ENCODE data around the gene CACNA2D4.

The CACNA2D4 gene

GRCh38 chr12:1885599-1886245 lies 32.7 kb downstream of the CACNA2D4 start:
- no peak for DNase-seq

- DNase-seq: no peak
Observed at GRCh38 chr12:1885082-1885596, 33.3 kb downstream of the CACNA2D4 start.

DNA sequence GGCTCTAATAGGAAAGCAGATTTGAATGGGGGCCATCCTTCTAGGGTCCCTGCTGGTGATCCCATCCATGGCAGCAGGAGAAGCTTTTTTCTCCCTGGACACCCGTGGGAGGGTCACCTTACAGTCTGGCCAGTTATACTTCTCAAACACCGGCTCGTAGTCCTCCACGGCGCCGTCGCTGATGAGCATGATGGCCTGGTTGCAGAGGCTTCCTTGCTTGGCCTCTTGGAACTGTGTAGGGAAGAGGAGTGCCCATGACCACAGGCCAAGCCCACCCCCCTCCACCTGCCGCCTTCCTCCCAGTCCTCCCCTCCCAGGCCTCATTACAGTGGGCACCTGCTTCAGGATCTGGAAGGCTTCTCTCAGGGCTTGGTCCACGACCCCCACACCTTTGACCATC lies 33.8 kb downstream of the CACNA2D4 start:
- DNase-seq: no peak

GRCh38 chr12:1883513-1883912 lies 34.9 kb downstream of the CACNA2D4 start:
- no peak for DNase-seq

DNA sequence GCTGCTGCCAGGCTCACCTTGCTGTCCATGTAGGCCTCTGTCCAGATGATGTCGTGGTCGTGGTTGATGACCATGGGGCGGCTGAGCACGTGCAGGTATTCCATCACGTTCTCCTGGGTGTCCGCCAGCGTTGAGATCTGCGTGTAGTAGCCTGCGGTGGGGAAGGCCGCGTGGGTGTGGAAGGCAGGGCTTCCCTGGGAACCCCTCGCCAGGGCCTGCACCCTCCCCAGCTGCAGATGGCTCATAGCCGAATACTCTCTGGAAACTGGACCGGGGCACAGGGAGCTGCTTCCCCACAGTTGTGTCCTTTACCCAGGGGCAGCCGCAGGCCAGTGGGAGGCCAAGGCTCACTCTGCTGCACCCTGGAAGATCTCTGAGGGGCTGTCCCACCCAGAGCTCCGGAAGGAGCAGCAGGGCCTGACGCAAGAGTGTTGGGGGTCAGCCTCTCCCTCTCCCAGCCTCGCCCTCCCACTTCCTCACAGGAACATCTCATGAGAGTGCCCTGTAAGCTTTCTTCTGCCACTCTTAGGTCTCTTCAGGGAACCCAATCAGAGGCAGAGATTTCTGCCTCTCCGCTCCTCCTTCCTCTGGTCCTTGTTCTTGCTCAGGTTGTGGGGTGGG lies 35.5 kb downstream of the CACNA2D4 start:
- DNase-seq: no peak

GRCh38 chr12:1882405-1882804 lies 36.0 kb downstream of the CACNA2D4 start:
- no peak for DNase-seq

- no peak for DNase-seq
Observed at GRCh38 chr12:1881936-1882335, 36.5 kb downstream of the CACNA2D4 start.

- DNase-seq: no peak
Observed at GRCh38 chr12:1881301-1881700, 37.2 kb downstream of the CACNA2D4 start.

DNA sequence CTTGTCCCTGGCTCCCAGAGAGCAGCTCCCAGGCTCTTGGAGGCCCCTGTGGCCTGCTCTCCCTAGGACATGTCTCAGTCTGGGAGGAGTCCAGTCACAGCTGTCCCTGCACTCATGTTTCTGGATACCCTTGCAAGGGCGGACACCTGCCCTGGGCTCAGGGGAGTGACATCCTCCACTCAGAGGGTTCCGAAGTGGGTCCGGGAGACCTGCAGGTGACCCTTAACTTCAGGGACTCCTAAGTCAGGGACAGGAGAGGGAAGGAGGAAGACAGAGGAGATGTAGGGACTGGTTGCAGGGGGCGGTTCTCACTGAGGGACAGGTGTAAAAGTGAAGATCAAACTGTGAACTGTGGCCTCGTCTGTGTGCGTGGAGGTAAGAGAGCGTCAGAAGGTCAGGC lies 37.6 kb downstream of the CACNA2D4 start:
- no peak for DNase-seq

DNA sequence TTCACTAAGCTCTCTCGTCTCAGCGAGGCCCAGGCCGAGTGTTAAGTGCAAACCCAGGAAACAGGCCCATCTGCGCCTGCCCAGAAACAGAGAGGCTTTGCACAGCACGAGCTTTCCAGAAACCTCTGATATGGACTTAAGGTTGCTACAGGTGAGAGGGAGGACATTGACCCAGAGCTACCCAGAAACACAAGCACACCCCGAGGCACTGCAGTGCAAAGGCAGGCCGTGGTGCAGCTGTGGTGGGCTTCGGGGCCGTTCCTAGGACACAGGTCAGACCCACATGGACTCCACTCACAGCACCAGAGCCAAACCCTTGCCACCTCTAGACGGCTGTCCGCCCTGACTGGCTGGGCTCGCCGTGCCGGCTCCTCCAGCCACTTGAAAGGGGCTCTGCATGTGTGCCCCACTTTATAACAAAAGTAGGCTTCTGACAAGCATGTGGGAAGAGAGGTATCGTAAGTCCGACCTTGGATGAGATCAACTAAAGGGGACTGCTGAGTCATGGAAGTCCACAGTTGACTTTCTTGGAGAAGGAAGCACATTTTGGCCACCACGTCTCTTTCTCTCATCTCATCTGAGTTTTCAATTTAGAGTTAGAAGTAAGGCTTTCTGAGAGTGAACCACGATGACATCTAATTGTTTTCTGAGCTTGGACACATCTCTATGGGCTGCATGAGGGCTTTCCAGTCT lies 38.2 kb downstream of the CACNA2D4 start:
- DNase-seq: no peak

GRCh38 chr12:1879633-1880032 lies 38.8 kb downstream of the CACNA2D4 start:
- no peak for DNase-seq

DNA sequence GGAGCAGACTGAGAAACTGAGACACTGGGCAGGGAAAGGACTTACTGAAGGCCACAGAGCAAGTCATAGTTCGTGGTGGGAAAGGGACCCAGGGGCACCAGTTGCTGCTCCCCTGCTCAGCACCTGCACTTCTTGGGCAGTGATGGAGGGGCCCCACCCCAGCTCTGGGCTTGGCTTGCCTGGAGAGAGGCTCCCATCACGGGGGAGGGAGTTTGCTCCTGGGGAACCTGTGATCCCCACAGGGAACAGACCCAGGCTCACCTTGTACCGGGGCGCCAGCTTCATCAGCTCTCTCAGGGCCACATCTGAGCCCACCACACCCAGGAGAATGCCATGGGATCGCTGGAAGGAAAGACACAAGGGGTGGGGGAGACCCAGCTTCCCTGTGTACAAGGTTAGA lies 39.8 kb downstream of the CACNA2D4 start:
- DNase-seq: no peak

- no peak for DNase-seq
Observed at GRCh38 chr12:1878214-1878613, 40.2 kb downstream of the CACNA2D4 start.

GRCh38 chr12:1877169-1877878 lies 41.1 kb downstream of the CACNA2D4 start:
- no peak for DNase-seq

GRCh38 chr12:1876086-1876485 lies 42.4 kb downstream of the CACNA2D4 start:
- peak; percentile 29 for DNase-seq

GRCh38 chr12:1875608-1876007 lies 42.8 kb downstream of the CACNA2D4 start:
- no peak for DNase-seq

- DNase-seq: peak; percentile 49
Observed at GRCh38 chr12:1873531-1874510, 44.6 kb downstream of the CACNA2D4 start.

GRCh38 chr12:1872448-1872847 lies 46.0 kb downstream of the CACNA2D4 start:
- no peak for DNase-seq

- DNase-seq: no peak
Observed at GRCh38 chr12:1872001-1872400, 46.5 kb downstream of the CACNA2D4 start.

DNA sequence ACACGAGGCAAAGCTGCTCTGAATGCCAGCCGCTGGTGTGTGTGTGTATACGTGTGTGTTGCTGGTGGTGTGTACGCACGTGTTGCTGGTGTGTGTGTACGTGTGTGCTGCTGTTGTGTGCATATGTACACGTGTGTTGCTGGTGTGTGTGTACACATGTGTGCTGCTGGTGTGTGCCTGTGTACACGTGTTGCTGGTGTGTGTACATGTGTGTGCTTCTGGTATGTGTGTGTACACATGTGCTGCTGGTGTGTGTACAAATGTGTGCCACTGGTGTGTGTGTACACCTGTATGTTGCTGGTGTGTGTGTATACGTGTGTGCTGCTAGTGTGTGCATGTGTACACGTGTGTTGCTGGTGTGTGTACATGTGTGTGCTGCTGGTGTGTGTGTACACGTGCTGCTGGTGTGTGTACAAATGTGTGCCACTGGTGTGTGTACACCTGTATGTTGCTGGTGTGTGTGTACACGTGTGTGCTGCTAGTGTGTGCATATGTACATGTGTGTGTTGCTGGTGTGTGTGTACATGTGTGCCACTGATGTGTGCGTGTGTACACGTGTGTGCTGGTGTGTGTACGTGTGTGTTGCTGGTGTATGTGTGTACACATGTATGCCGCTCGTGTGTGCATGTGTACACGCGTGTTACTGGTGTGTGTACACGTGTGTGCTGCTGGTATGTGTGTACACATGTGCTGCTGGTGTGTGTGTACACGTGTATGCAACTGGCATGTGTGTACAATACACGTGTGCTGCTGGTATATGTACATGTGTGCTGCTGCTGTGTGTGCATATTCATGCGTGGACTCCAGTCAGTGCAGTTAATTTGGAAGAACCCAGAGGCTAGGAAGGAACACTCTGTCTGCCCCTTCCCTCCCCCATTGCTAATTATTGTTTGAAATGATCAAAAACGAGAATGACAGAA lies 47.2 kb downstream of the CACNA2D4 start:
- DNase-seq: no peak

GRCh38 chr12:1870086-1870485 lies 48.4 kb downstream of the CACNA2D4 start:
- DNase-seq: no peak

Data from NCI-H82 (cell line).